HG03097 (cell line): ENCODE data around the gene PABPN1L.
"Not testable (repeated sequence)": the region's sequence is repeated elsewhere in the genome, so short reads cannot be mapped to it uniquely, and the experiment has no call there.

Experiments used
- ATAC-seq: cut with Tn5 transposase; IDR thresholded peaks from one replicate; pipeline ENCODE4 v1.9.1; 2021; ENCODE audit not compliant: unreplicated experiment, low FRiP score

Gene PABPN1L

DNA sequence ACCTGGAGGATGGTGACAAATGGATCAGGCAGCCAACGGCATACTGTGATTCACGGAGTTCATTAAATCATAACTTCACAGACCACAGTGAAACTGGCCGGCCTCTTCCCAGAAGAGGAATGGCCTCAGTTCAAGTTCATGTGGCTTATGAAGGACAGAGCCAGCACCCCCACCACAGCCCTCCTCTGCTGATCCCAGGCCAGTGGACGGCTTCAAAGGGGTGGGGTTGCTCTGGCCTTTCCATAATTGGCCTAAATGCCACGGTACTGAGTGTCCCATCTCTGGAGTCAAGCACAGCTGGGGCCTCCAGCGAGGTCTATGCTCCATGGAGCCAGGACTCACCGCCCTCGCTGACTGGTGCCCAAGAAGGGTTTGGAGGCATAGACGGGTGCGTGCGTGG, 31.1 kb downstream of the PABPN1L start:
- no peak for ATAC-seq

DNA sequence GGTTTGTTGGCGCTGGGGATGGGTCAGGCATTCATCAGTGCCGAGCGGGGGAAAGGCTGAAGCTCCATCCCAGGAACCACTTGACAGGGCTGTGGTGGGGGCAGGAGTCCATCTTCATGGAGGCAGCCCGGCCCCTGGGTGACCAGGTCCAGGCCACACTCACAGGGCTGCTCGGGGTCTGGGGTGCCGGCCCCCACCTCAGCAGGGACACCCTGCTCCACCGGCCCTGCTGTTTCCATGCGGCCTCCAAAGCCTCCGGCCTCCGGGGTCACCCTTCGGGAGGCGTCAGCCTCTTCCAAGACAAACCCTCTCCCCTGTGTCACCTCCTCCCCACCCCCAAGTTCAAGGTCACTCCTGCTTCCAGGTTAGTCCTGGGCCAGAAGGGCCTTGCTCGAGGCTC, 31.8 kb downstream of the PABPN1L start:
- no peak for ATAC-seq

DNA sequence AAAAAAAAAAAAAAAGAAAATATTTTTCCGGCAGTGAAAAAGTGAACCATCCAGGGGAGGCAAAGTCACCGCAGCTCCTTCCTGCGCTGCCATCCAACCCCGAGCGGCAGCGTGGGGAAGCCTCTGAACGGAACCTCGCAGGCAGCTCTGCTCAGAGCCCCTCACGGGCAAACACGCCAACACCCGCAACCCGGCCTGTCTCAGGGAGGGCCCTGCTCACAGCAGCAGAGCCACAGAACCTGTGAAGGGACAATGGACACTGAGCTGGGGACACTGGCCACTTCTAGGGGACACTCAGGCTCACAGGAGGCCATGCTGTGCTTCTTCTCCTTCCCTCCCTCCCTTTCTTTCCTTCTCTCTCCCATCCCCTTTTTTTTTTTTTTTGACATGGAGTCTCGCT, 33.4 kb downstream of the PABPN1L start:
- ATAC-seq, result no peak

DNA sequence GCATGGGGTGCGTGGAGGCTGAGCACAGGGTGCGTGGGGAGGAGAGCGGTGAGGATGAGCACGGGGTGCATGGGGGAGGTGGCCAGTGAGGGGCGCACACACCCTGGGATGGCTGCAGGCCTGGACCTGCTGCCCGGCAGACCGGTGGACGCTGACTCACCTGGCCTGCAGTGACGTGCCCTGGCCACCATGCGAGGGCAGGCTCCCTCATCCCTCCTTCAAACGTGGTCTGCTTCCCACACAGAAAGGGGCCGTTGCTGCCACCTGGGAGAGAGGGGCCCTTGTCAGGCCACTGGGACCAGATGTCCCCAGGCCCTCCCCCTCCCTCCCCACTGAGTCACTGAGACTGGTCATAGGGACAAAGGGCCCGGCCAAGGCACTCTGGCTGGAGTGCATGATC, 34.6 kb downstream of the PABPN1L start:
- no peak for ATAC-seq

DNA sequence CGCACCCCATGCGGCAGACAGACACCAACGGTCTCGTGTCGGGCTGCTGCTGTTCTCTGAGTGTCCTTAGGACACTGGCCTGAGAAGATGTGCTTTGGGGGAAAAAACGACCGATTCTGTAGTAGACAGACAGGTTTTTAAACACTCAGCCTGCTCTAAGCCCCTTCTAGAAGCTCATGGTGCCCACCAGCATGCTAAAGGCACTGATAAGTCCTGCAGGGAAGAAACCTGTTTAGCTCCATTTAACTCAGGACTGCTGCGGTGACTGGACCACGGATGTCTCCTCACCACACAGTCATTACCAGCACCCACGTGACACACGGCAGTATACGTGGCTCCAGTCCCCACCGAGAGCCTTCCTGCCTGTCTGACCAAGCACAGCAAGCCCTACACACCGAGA, 35.7 kb downstream of the PABPN1L start:
- ATAC-seq, result no peak

DNA sequence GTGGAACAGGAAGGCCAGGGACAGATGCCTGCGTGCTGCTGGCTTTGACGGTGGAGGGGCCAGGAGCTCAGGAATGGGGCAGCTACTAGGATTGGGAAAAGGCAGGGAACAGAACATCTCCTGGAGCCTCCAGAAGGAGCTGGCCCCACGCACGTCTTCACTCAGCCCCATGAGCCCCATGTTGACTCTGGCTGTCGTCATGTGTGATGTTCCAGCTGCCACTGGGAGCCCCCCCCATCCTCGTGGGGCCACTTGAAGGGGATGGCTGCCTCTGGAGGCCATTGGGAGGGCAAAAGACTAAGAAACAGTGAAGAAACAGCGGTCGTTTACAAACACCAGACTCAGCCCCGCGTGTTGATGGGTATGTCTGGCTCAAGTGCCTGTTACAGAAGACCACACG, 36.2 kb downstream of the PABPN1L start:
- ATAC-seq, result no peak

DNA sequence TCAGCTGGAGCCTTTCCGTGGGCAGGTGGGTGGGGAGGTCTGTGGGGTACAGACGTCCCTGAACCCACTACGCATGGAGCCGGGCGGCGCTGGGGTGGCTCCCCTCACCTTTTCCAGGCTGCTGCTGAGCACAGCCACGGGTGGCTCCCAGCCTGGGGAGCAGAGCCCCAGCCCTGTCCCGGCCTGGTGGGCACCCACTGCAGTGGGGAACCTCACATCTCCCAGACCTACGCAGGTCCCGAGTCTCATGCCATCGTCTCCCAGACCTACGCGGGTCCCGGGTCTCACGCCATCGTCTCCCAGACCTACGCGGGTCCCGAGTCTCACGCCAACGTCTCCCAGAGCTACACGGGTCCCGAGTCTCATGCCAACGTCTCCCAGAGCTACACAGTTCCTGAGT, 37.7 kb downstream of the PABPN1L start:
- no peak for ATAC-seq

DNA sequence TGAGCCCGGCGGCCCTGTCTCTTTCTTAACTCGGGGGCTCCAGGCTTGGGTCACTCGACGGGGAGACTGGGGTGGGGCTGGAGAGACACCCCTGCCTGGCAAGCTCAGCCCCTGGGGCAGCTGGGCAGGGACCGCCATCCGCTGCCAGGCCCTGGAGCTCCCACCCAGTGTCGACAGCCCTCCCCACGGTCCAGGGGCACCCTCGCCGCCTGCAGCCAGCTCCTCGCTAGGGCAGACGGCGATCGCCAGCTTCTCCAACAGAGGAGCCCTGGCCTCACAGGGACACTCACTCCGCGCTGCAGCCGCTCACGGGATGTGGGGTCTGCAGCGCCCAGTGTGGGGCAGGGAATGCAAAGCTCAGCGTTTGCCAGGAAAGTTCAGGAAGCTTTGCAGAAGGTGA, 38.7 kb downstream of the PABPN1L start:
- no peak for ATAC-seq

DNA sequence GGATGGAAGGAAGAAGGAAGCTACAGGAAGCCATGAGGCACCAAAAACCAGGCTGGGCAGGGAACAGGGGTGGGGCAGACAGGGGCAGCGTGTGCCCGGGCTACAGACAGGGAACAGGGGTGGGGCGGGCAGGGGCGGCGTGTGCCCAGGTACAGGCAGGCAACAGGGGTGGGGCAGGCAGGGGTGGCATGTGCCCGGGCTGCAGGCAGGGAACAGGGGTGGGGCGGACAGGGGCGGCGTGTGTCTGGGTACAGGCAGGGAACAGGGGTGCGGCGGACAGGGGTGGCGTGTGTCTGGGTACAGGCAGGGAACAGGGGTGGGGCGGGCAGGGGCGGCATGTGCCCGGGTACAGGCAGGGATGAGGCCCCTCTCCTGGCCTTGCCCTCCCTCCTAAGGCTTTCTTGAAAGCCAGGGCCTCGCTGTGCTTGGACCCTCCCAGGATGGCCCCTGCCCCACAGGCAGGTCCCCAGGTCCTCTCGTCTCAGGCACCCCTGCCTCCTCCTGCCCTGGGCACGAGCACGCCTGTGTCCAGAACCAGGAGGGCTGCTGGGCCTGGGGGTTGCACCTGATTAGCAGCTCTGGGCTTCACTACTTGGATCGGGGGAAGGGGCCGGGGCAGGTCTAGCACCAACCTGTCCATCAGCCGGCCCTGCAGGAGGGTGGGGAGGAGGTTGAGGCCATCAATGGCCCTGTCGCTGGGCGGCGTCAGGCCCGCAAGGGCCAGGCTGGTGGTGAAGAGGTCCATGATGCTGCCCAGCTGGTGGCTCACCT, 40.2 kb downstream of the PABPN1L start:
- no peak for ATAC-seq

DNA sequence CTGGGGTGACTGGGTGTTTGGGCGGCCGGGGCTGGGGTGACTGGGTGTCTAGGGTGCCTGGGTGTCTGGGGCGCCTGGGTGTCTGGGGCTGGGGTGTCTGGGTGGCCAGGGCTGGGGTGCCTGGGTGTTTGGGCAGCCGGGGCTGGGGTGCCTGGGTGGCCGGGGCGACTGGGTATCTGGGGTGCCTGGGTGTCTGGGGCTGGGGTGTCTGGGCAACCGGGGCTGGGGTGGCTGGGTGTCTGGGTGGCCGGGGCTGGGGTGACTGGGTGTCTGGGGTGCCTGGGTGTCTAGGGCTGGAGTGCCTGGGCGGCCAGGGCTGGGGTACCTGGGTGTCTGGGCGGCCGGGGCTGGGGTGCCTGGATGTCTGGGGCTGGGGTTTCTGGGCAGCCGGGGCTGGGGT, 41.3 kb downstream of the PABPN1L start:
- ATAC-seq, result no peak

DNA sequence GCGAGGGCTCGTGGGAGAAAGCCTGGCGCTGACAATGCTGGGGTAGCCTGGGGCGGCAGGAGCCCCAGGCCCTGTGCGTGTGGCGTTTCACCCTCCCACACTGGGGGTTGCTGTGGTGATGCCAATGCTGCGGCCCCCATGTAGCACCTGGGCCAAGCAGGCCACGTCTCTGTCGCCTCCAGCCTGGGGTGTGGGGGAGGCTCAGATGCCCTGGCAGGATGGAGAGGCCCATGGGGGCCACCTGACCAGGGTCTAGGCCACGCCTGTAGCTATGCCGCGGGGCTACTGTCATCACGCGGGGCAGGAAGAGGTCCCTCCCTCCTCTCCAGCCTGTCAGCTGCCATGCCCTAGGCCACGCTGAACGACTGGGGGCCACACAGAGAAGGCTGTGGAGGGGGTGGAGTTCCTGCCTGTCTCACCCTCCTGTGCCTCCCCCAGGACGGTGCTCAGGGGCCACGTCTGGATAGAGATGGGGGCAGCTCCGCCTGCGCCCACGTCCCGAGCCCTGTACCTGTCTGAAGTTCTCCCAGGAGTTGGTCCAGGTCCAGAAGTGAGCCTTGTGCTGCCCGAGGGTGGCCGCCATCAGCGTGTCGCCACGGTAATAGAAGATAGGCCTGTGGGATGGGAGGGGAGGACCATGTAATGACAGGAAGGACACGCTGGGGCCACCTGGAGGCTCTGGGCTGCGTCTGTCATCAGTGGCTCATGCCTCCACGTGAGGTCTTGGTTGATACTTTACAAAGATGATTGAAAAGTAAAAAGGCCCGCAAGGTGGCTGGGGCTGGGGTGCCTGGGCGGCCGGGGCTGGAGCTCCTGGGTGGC, 42.0 kb downstream of the PABPN1L start:
- ATAC-seq, result no peak

DNA sequence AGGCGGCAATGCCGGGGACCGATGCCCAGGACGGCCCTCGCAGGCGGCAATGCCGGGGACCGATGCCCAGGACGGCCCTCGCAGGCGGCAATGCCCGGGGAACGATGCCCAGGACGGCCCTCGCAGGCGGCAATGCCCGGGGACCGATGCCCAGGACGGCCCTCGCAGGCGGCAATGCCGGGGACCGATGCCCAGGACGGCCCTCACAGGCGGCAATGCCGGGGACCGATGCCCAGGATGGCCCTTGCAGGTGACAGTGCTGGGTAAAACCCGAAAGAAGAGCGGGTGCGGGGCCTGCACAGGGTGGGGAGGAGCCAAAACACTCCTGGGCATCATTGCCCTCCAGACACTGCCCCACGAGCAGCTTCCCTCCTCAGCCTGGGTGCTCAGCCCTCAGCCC, 42.8 kb downstream of the PABPN1L start:
- ATAC-seq, result not testable (repeated sequence)

DNA sequence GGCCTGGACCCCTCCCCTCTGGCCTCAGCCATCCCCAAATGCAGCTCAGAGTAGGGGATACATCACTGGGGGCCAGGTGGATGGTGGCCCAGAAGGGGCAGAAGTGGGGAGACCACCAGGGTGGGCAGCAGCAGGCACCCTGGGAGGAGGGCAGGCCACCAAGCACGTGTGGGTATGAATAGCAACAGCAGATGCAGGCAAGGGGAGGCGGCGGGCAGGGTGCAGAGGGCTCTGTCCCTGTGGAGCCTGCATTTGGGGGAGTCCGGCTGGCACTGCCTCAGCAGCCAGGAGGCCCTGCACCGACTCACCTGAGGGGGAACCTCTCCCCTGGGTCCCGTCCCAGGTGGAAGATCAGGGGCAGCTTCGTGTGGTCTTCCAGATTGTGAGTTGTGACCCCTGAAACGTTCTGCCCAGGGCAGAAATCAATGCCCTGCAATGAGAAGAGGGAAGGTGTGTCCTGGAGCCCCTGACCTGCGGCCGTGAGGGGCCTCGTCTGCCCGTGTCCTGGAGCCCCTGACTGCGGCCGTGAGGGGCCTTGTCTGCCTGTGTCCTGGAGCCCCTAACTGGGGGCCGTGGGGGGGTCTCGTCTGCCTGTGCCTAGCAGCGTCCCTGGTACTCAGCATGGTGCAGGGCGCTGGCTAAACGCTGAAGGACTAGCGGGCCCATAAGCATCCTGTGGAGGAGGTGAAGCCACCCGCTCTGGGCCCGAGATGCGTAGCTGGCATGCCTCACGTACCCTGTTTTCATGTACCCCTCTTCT, 44.0 kb downstream of the PABPN1L start:
- no peak for ATAC-seq

DNA sequence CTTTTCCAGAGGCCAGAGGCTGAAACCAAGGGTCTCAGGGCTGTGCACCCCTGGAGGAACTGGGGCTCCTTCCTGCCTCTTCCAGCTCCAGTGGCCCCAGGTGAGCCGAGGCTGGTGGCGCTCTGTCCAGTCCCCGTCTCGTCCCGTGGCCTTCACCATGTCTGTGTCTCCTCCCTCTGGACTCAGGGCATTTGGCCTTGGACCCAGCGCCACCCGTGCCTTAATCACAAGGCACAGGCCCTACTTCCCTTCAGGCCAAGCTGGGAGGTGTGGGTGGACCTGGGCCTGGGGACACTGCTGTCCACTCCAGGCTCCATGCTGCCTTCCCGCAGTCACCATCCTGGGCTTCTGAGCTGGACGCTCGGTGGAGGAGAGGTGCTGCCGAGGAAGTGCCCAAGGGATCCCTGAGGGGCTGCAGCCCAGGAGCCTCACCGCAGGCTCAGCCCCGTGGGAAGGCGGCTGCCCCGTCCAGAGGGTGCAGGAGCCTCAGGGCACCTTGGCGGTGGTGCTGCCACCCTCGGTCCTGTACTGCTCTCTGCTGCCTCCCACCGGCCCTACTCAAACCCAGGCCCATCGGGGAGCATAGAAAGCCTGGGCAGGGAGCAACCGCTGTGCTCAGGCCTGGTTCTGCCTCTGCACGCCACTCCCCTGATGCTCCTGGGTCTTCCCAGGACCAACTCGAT, 45.2 kb downstream of the PABPN1L start:
- ATAC-seq, result no peak

DNA sequence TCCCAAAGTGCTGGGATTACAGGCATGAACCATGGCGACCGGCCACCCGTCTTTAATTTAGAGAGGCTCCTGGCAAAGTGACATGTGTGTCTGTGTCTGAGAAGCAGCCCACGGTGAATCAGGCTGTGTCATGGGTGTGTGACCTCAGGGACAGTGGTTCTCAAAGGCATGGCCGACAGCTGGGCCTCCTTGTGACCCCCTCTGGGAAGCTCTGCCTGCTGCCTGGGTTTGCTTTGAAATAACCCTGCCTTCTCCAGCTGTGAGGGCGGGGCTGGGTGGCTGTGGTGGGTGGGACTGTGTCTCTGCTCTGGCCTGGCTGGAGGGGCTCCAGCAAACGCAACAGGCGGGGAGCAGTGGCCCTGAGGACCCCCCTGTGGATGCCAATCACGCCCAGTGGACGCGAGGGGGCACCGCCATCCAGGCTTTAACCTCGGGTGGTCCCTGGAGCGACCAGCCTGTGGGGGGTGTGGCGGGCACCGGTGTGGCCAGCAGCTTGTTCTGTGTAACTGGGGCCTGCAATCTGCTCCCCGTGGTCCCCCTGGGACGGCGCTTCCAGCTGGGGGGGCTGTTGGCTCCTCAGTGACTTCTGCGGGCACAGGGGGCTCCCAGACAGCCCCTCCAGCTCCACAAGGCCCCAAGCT, 46.0 kb downstream of the PABPN1L start:
- no peak for ATAC-seq

DNA sequence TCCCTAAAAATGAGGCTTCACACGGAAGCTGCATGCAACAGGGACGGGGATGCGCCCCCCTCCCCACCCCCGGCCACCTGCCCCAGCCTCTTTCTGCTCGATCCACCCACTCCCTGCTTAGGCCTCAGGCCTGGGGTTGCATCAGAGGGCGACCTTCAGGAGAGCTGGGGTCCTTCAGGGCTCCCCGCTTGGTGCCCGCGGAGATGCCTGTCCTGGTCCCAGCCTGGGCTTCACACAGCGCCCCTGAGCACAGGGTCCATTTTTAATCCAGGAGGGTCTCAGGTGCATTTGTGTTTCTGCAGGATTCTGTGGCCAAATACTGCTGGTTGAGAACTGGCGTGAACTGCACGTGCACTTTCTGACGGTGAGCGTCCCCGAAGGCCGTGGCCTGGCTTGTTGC, 47.3 kb downstream of the PABPN1L start:
- ATAC-seq, result no peak

DNA sequence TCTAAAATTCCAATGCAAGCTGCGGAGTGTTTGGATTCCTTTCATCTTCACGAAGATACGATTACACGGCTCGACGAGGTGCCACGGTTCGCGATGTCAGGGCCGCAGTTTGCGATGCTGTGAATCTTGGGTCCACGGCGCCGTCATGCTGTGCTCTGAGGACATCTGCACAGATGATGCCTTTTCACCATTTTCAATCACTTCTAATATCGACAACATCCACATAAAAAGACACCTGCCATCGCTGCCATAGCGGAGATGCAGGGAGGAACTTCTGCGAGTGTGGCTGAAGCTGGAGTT, 47.9 kb downstream of the PABPN1L start:
- ATAC-seq, result no peak

DNA sequence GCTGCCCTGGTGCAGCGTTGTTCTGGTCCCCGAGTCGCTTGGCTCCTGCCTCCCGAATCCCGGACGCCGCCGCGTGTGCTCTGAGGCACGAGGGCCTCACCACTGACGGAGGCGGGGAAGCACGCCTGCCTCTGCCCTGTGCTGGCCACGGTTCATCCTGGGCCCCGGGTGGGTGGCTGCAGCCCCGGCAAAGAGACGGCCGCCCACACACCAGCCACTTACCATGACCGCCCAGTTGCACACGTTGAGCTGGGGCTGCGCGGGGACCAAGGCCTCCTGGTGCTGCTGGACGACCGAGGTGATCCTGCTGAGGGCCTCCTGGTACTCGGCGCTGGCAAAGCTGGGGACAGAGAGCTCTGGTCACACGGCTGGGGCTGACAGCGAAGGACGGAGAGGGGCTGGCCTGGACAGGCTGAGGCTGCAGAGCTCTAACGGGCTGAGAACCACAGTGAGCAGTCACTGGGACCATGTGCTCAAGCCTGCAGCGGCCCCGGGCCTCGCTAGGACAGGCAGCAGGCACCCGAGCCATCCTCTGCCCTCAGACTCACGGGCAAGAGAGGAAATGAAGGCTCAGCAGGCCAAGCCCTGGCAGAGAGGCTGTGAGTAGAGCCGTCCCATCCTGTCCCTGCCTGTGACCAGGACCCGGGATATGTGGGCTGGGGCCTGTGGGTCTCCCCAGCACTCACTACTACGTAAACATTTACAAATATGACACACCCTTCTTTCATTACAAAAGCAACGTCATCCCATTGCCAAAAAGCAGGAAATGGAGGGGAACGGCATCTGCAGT, 48.5 kb downstream of the PABPN1L start:
- no peak for ATAC-seq

DNA sequence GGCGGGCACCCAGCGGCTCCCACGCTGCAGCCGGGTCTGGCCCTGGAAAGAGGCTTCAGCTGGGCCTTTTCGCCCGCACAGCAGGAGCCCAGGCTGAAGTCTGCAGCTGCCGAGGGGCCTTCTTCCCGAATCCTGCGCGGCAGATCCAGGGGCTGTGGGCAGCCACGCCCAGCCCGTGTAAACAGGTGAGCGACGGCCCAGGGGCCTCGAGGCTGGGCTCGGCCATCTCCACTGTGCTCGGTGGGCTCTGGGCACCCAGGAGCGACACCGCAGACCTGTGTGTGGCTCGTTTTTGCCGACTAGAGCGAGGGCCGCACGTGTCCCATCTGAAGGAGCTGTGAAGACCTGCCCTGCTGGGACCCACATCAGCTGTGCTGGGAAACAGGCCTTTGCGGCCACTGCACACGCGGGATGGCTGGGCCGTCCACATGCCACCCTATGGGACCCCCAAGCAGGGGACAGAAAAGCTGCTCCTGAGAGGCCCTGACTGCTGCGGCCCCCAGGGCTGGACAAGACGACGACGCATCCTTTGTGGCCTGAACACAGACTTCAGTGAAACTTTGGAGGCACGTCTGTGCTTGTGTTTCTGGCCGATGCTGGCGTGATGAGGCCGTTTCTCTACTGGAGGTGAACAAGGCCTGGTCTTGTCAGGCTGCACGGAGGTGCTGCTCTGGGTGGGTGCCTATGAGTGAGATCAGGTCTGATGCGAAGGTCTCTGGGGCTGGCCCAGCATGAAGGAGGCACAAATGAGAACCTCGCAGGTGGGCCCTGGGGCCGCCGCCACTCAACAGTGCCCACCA, 49.5 kb downstream of the PABPN1L start:
- no peak for ATAC-seq
